BE2C (cell line): ENCODE results near the gene ABLIM2.

Experiments
- DNase-seq: peaks from one replicate; pipeline ENCODE4 v3.0.0-alpha.2; 2020
- H3K27me3 ChIP-seq: fragments of 250-450 bp; sonication (Bioruptor Pico); 2 replicates; pipeline ENCODE4 v1.5.1; 2020; ENCODE audit warnings: mild to moderate bottlenecking
- H3K36me3 ChIP-seq: fragments of 250-450 bp; sonication (Bioruptor Pico); 2 replicates; pipeline ENCODE4 v1.5.1; 2020; ENCODE audit warnings: mild to moderate bottlenecking
- H3K4me1 ChIP-seq: fragments of 250-450 bp; sonication (Bioruptor Pico); 2 replicates; pipeline ENCODE4 v1.5.1; 2020
- H3K4me3 ChIP-seq: 2 replicates; pipeline ENCODE4 v1.5.1; 2011; ENCODE audit warnings: low read depth, low read length
- H3K9me3 ChIP-seq: fragments of 250-450 bp; sonication (Bioruptor Pico); 2 replicates; pipeline ENCODE4 v1.5.1; 2020
- TF ChIP-seq, protein P1 (sequence below): IDR thresholded peaks from 2 replicates; pipeline ENCODE4 v1.5.1; 2012; ENCODE audit warnings: mild to moderate bottlenecking, low read depth, low read length

ABLIM2 gene

DNA sequence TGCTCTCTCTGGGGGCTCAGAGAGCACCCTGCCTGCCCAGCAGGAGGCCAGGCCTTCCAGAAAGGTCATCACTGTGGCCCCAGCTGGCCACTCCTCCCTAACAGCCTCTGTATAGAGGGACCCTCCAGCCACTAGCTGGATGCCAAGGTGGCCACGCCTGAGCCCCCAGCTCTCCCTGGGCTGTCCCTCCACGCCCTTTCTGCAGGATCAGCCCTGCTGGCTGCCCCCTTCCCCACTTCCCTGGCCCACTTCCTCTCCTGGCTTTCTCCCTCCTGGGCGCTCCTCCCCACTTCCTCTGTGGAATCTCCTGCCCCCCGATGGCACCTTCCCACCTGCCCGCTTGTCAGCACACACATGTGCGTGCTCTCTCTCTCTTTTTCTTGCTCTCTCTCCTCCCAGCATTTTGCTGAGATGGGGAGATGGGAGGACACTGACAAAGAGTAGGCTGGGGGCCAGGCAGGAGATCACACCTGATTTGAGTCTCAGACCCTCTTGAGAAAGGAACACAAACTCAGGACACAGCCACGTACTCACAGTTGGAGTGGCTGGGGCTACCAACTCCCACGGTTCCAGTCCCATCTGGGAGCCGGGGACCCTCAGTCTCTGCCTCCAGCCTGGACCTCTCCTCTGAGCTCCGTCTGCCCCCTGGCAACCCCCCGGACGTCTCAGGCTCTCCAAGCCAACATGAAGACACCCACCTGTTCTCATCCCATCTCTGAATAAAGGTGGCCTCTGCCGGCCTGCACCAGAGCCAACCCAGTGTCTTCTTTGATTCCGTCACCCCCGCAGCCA is 156.9 kb downstream of the ABLIM2 start:
- TF ChIP-seq, protein P1, sequence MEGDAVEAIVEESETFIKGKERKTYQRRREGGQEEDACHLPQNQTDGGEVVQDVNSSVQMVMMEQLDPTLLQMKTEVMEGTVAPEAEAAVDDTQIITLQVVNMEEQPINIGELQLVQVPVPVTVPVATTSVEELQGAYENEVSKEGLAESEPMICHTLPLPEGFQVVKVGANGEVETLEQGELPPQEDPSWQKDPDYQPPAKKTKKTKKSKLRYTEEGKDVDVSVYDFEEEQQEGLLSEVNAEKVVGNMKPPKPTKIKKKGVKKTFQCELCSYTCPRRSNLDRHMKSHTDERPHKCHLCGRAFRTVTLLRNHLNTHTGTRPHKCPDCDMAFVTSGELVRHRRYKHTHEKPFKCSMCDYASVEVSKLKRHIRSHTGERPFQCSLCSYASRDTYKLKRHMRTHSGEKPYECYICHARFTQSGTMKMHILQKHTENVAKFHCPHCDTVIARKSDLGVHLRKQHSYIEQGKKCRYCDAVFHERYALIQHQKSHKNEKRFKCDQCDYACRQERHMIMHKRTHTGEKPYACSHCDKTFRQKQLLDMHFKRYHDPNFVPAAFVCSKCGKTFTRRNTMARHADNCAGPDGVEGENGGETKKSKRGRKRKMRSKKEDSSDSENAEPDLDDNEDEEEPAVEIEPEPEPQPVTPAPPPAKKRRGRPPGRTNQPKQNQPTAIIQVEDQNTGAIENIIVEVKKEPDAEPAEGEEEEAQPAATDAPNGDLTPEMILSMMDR = no peak
- peaks cover 10% of the 10 kb centered on the region for H3K4me1 ChIP-seq
- no peak for DNase-seq
- no peak overlapping the region for H3K4me3 ChIP-seq
- no peaks in the 10 kb centered on the region for H3K9me3 ChIP-seq
- no peaks in the 10 kb centered on the region for H3K36me3 ChIP-seq
- H3K27me3 ChIP-seq = no peaks in the 10 kb centered on the region

DNA sequence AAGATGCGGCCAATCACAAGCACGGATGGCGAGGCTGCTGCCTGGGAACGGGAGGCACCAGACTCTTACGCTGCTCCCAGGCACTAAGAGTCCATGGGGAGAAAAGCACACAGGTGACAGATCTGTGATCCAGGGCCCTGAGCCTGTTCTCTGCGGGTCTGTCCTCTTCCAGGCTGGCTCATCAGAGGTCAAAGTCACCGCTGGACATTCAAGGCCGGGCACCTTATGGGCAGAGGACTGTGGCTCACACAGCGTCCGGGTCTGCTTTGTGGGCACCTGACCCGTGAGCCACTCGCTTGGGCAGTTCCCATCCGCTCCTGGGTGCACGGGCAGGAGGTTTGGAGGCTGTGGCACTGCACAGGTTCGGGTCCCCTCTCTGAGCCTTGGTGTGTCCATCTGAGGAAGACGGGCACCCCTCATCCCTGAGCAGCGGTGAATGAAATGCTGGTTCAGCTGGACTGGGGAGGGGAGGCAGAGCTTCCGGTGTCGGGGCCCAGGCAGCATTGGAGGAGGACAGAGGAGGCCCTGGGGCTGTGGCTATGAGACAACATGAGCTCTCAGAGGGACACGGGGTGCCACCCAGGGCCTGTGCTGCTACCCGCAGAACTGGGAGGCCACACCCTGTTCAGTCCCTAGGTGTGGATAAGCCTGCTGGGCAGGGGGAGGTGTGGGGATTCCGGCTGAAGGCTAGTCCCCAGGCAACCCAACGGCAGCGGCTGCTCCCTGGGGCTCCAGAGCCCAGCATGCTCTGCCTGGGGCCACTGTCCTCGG is 157.7 kb downstream of the ABLIM2 start:
- TF ChIP-seq, protein P1 = no peak
- no peak for DNase-seq
- Histone ChIP-seq H3K9me3 (no peaks in the 10 kb centered on the region), H3K4me1 (peaks cover 4% of the 10 kb centered on the region), H3K4me3 (no peak overlapping the region), H3K27me3 (no peaks in the 10 kb centered on the region), H3K36me3 (no peaks in the 10 kb centered on the region)

DNA sequence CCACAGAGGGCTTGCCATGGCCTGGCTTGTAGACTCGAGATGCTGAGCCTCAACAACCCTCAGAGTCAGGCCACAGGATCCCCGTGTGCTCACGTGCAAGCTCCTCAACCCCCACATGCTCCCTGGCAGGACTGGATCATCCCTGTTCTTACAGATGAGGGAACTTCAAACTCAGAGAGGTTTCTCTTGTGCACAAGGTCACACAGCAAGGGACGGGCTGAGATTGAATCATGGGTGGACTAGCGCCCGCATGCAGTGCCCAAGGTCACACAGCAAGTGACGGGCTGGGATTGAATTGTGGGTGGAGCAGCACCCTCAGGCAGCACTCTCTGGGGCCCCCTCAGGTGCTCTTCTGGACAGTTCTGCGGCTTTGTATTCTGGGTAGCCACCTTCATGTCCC is 158.4 kb downstream of the ABLIM2 start:
- Histone ChIP-seq H3K27me3 (no peaks in the 10 kb centered on the region), H3K4me3 (no peak overlapping the region), H3K9me3 (no peaks in the 10 kb centered on the region), H3K36me3 (no peaks in the 10 kb centered on the region), H3K4me1 (no peaks in the 10 kb centered on the region)
- TF ChIP-seq, protein P1 = no peak
- no peak for DNase-seq

DNA sequence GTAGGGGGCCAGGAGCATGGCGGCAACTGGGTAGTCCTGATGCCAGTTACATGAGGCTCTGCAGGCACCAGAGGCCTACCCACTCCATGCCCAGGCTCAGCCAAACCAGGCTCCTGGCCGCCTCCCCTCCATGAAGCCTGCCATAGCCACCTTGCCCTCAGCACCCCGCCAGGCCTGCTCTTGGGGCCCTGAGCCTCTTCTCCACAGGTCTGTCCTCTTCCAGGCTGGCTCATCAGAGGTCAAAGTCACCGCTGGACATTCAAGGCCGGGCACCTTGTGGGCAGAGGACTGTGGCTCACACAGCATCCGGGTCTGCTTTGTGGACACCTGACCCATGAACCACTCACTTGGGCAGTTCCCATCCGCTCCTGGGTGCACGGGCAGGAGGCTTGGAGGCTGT is 158.9 kb downstream of the ABLIM2 start:
- DNase-seq = no peak
- Histone ChIP-seq H3K4me1 (no peaks in the 10 kb centered on the region), H3K4me3 (no peak overlapping the region), H3K36me3 (no peaks in the 10 kb centered on the region), H3K9me3 (no peaks in the 10 kb centered on the region), H3K27me3 (no peaks in the 10 kb centered on the region)
- TF ChIP-seq, protein P1 = no peak

DNA sequence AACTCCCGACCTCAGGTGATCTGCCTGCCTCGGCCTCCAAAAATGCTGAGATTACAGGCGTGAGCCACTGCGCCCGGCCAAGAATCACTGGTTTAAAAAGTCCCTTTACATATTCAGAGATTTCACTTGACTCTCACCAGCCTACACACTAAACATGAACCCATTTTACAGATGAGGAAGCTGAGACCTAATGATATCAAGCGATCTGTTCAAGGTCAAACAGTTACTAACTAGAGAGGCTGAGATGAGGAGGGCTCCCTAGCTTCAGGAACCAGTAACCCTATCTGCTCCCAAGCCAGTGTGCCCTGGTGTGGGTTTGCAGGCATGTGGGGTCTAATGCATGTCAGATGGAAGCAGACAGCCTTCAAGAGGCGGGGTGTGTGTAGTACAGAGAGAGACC is 159.3 kb downstream of the ABLIM2 start:
- TF ChIP-seq, protein P1 = no peak
- DNase-seq = no peak
- Histone ChIP-seq H3K4me3 (no peak overlapping the region), H3K4me1 (no peaks in the 10 kb centered on the region), H3K36me3 (no peaks in the 10 kb centered on the region), H3K27me3 (no peaks in the 10 kb centered on the region), H3K9me3 (no peaks in the 10 kb centered on the region)

GRCh38 chr4:7998447-7998846 is 160.2 kb downstream of the ABLIM2 start:
- Histone ChIP-seq H3K4me1 (no peaks in the 10 kb centered on the region), H3K36me3 (no peaks in the 10 kb centered on the region), H3K27me3 (no peaks in the 10 kb centered on the region), H3K4me3 (no peak overlapping the region), H3K9me3 (no peaks in the 10 kb centered on the region)
- no peak for DNase-seq
- TF ChIP-seq, protein P1 = no peak
